Fibroblast of skin of right quadriceps (primary cell): ENCODE results near the gene RANBP3L.
"Not testable (repeated sequence)": the region's sequence is repeated elsewhere in the genome, so short reads cannot be mapped to it uniquely, and the experiment has no call there.

Experiments used
- DNase-seq: peaks from one replicate; pipeline ENCODE4 v3.0.0-alpha.2; 2013

The RANBP3L gene

DNA sequence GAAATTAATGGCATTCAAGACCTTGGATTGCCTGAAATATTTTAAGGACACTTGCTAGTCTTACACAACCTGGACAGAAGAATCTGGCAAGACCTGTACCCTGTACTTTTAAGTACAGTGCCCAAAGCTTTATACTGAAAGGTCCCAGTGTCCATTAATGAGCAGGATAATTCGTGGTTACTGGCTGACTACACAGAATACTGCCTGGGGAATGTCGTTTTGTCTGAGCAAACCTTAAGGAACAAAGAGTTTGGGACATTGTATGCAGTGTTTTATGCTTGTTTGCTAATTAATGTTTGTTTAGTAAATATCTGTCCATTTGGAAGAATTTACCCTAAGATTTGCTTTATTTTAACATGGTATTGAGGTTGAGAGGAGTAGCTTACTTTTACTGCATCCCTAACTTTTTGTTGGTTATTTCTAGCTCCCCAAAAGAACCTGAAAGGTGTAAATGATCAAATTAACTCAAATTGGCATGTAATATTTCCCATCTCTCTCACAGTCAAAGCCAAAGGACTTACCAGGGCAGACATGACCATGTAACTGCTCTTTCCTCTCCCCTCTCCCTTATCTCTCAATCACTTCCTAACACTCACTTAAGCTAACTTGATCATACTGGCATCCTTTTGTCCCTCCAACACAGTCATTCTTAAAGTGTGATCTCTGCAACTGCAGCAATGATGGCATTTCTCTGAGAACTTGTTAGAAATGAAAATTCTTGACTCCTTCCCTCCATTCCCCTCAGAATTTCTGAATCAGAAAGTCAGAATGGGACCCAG is 15.7 kb downstream of the RANBP3L start:
- no peak for DNase-seq

DNA sequence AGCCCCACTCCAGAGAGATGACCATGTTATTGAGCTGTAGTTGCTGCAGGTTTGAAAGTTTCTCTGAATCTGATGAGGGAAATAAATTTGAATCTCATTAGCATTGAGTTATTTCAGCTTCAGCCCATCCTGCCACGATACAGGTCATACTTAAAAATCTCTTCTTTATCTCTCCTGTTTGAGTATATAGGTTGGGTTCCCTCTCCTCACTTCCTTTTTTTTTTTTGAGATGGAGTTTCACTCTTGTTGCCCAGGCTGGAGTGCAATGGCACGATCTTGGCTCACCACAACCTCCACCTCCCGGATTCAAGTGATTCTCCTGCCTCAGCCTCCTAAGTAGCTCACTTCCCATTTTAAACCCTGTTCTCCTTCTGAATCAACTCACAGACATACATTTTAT is 17.9 kb downstream of the RANBP3L start:
- DNase-seq = not testable (repeated sequence)

- DNase-seq = no peak
These were observed 20.1 kb downstream of the RANBP3L start for GRCh38 chr5:36281626-36282025.

DNA sequence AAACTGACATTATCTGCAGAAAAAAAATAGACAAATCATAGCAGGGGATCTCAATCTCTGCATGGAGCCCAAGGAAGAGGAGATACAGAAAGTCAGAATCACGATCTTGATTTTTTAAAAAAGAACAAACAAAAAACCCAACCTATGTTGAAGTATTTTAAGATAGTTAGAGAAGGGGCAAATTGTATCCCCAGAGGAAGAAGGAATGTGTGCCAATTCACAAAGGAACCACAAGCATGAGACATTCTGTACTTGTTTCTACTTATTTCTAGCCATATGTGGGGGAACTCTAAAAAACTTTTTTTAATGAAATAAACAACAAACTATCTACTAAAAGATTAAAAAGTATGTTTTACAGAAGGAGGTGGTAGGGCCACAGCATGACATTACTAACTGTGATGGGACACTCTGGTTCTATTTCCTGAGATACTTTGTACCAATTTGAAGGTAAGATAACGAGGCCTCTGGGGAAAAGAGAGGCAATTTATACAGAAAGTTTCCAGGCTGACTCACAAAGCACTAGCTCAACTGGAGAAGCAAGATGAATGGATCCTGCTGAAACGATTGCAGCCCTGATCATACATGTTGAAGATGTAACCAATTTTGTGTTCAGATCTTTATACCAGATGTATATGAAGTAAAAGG is 22.5 kb downstream of the RANBP3L start:
- DNase-seq = peak; percentile 55

- no peak for DNase-seq
These were observed 24.1 kb downstream of the RANBP3L start for GRCh38 chr5:36277521-36278176.

GRCh38 chr5:36276864-36277263 is 24.8 kb downstream of the RANBP3L start:
- DNase-seq = no peak

DNA sequence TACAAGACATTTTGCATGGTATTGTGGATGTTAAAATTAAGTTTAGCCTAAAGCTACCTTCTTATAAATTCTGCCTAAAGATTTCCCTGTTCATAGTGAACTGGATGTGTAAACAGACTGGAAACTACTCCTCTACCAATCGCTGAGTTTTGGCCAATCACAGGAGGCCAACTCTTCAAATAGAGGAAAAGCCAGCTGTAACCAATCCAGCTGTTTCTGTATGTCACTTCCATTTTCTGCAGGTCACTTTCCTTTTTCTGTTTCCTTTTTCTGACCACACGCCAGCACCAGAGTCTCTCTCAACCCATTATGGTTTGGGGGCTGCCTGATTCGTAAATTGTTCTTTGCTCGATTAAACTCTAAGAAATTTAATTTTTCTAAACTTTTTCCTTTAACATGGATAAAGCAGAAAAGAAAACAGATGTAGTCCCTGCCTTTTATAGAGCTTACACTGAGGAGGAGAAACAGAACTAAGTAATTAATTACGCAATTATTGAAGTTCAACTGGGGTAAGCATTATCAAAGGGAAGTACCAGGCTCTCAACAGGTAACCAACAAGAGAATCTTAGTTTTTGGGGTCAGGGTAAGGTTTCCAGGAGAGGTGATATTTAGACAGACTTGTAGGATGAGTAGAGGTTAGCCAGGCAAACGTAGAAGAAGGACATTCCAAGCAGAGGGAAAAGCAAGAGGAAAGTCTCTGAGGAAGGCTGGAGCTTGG is 27.7 kb downstream of the RANBP3L start:
- no peak for DNase-seq

GRCh38 chr5:36272136-36272690 is 29.5 kb downstream of the RANBP3L start:
- peak; percentile 9 for DNase-seq

DNA sequence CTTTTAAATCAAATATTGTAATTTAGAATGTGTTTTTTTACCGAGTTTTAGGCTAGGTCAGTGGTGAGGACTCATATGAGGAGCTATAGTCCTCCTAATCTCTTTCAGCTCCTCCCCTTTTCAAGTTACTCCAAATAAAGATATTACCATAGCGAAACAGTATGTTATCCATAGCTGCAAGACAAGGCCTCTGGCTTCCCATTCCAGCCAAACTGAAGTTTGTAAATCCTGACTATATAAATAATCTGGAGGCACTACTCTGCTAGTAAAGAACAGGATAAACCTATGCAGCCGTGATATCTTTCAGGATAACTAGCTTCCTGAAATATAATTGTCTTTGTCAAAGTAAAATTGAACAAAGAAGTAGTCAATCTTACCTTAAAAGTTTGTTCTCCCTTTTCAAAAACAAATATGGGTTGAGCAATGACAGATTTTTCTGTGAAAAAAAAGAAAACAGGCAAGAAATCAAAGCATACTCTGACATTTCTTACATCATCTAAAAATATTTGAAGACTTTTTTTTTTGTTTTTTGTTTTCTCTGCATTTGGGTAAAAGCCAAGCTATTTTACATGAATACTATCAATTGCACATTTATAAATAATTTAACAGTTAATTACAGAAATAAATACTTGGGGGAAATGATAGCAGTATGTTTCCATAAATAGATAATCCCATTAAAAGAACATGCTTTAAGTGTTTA is 30.7 kb downstream of the RANBP3L start:
- no peak for DNase-seq

- no peak for DNase-seq
These were observed 31.5 kb downstream of the RANBP3L start for GRCh38 chr5:36270175-36270574.

- no peak for DNase-seq
These were observed 32.2 kb downstream of the RANBP3L start for GRCh38 chr5:36269478-36269877.

GRCh38 chr5:36267905-36268304 is 33.8 kb downstream of the RANBP3L start:
- no peak for DNase-seq

GRCh38 chr5:36264202-36264760 is 37.4 kb downstream of the RANBP3L start:
- DNase-seq = no peak

- DNase-seq = no peak
These were observed 40.5 kb downstream of the RANBP3L start for GRCh38 chr5:36261186-36261585.

DNA sequence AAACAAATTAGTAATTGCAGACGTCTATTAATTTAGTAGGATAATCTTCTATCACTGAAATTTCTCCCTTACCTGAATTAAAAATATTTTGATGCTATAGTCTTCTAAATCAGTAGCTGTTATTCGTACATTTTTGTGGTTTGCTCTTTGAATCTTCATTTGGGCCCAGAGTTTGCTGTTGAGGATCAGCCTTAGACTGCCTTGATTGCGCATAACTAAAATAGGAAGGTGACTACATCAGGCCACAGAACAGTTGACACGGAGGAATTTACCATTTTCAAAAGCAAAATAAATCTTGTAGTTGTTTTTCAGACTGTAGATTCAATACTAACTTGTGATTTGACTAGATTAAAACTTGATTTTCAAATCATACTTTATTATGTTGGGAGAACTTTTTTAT is 48.1 kb downstream of the RANBP3L start:
- no peak for DNase-seq

DNA sequence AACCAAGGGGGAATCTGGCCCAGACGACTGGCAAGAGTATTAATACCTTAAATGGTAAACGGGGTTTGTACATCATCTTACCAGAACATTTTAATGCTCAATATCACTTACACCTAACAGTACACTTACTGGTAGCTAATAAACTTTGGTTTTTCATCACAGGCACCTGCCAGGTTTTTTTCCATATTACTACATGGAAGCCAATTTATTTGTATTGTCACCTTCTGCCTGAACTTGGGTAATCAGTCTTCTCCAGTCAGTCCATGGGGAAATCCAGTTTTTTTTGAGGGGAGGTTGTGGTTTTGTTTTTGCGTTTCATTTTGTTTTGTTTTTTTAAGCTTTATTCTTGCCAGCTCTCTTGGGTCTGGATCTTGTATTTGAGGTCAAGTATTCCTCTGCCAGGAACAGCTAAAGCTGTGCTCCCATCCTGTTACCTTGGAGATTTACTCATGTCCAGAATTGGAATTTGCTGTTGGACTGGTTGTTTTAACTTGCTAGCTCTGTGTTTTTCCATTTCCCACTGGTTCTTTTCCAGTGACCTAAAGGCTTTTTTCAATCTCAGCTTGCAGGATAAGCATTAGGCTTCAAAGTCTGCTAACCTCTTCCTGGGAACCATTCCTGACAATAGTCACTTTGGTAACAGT is 48.9 kb downstream of the RANBP3L start:
- no peak for DNase-seq

DNA sequence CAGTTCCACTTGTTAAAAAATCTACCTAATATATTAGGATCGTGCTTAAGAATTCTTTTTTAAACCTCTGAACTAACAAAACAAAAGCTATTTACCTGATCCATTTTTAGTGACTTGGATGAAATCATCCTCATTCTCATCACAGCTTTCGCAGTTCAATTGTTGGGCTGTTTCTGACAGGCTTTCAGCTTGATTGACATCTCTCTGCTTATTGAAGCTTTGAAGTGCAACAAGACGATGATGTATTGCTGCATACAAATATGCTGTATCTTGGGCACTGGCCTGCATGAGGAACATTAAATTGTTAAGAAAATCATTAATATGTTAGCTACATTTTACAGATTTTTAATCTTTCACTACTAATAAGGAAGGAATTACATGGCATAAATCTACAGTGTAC is 50.5 kb downstream of the RANBP3L start:
- DNase-seq = no peak

DNA sequence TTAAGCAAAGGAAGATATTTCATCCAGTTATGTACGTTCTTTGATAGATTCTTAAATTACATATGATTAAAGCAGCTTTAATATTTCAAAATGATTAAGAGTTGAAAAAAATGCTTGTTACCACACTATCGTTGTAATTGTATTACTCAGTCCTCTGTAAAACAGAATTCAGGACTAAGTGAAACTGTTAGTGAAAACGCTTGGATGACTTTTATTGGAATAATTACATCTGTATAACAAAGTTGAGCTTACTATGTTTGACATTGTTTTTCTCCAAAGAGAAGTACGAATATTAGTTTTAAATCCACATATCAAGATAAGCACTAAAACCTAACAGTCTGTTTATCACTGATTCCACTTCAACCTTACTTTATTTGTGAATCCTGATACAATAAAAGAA is 51.3 kb downstream of the RANBP3L start:
- no peak for DNase-seq

DNA sequence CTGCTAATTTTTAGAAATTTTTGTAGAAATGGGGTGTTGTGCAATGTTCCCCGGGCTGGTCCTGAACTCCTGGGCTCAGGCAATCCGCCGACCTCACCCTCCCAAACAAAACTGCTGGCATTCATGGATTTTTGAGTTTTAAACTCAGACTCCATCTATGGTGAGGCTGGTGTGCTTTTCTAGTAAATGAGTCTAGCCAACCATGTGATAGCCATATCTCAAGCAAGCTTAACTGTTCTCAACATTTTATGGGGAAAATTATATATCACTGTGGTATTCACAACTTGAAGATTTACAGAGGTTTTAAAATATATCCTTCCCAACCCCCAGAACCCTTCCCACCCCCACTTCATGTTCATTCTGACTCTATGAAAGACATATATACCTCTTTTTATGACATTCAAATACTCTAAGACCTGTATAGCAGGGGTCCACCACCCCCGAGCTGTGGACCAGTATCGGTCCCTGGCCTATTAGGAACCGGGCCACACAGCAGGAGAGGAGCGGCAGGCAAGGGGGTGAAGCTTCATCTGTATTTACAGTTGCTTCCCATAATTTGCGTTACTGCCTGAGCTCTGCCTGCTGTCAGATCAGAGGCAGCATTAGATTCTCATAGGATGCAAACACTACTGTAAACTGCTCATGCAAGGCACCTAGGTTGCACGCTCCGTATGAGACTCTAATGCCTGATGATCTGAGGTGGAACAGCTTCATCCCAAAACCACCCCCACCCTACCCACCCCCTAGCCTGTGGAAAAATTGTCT is 55.5 kb downstream of the RANBP3L start:
- no peak for DNase-seq

DNA sequence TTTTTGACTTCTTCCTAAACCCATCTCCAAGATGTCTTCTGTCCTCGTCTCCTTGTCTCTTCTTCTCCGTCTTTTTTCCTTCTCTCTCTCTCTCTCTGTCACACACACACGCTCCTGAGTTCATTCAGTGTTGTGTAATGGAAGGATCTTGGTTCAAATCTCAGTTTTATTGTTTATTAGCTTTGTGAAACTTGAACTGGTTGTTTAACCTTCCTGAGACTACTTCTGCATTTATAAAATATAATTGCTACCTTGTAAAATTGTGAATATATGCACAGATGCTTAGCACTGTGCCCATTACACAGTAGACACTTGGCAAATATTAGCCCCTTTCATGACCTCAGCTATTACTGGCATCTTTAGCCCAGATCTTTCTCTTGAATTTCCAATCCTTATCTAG is 57.6 kb downstream of the RANBP3L start:
- DNase-seq = no peak

DNA sequence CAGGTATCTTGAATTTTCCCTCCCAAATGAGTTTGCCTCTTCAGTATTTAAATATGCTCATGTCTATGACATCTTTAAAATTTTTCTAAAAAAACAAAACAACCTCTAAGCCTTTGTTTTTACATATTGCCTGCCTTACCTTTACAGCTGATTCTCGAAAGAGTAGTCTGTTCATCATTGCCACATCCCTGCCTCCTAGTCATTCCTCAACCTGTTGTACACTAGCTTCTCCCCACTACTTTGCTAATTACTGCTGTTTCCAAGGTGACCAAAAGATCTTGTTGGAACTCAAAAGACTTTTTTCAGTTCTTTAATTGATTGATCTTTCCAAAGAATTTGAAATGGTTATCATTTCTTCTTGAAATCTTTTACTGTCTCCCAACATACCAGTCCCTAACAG is 58.0 kb downstream of the RANBP3L start:
- DNase-seq = no peak
